Measurements from ENCODE around the gene RCOR1. TPM values are rescaled to one million over a fixed set of nuclear protein-coding genes. Genes with fewer than 3 reads are reported as not detected.

Gene RCOR1
- total RNA-seq, 1 experiment from 2014 or later, result 33.6 TPM

DNA sequence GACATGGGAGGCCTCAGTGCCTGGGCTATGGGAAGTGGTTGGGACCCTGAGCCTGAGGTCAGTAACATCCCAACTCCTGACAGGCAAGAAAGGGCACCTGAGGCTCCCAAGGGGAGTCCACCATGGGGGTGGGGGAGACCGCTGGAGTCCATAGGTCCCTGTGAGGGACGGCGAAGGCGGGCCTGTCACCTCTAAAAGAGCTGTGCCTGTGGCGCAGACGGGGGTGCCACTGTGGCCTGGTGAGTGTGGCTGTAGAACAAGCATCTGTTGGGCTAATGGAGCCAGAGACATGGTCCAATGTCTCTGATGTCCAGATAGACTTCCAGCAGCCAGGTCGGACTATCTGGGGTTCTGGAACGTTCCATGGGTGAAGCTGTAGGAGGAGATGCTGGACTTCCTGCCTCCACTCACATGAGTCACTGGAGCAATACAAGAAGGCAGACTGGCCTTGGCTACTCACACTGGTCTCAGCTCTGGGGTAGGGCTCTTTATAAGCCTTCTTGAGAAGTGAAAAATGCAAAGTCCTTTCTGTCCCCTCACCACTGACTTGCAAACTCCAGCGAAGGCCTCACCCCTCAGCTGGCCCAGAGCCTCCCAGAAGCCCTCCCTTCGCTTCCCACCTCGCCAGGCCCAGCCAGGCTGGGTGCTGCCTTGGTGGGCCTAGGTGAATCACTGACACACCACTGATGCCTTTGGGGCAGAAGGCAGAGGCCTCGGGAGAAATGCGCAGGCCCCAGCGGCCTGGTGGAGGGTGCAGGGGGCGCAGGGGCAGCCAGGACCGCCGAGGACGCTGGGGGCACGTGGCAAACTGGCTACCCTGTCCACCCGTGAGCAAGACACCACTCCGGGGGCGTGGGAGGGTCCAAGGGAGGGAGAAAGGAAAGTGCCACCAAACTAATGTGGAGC, 183.7 kb downstream of the RCOR1 start:
- no TSS peak for BruUV-seq (replicated peaks)
- Mint-ChIP-seq H3K9me3 (ENCODE audit: unreplicated experiment) (no peaks in the 10 kb centered on the region), H3K4me1 (ENCODE audit: low read depth, unreplicated experiment) (peaks cover 14% of the 10 kb centered on the region), H3K4me3 (ENCODE audit: unreplicated experiment) (peak overlapping the region; percentile 62), H3K36me3 (ENCODE audit: insufficient read depth, unreplicated experiment) (peaks cover 23% of the 10 kb centered on the region), H3K27me3 (ENCODE audit: insufficient read depth, unreplicated experiment) (no peaks in the 10 kb centered on the region), H3K27ac (ENCODE audit: unreplicated experiment) (peak overlapping the region; percentile 11)
- no peaks in the 10 kb centered on the region for H3K27me3 ChIP-seq (replicated peaks; ENCODE audit: control insufficient read depth, insufficient read depth, low read length)
- no peaks in the 10 kb centered on the region for H3K9me3 ChIP-seq
- ChIA-PET CTCF (interaction anchor here (0.7 to 0.9 kb wide), 2 partner anchors 16 to 36 kb away, joined by 3 read pairs; no protein-coding TSS in a partner anchor), POLR2A (interaction anchor here (0.6 kb wide), 1 partner anchor 98 kb away, joined by 4 read pairs; no protein-coding TSS in a partner anchor)
- H3K4me3 ChIP-seq (ENCODE audit: low read depth, low read length), result peak overlapping the region; percentile 27; the same call in 1 of the 2 replicates
- TF ChIP-seq, protein P1, sequence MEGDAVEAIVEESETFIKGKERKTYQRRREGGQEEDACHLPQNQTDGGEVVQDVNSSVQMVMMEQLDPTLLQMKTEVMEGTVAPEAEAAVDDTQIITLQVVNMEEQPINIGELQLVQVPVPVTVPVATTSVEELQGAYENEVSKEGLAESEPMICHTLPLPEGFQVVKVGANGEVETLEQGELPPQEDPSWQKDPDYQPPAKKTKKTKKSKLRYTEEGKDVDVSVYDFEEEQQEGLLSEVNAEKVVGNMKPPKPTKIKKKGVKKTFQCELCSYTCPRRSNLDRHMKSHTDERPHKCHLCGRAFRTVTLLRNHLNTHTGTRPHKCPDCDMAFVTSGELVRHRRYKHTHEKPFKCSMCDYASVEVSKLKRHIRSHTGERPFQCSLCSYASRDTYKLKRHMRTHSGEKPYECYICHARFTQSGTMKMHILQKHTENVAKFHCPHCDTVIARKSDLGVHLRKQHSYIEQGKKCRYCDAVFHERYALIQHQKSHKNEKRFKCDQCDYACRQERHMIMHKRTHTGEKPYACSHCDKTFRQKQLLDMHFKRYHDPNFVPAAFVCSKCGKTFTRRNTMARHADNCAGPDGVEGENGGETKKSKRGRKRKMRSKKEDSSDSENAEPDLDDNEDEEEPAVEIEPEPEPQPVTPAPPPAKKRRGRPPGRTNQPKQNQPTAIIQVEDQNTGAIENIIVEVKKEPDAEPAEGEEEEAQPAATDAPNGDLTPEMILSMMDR (IDR thresholded peaks at IDR 0.05; ENCODE audit: insufficient read depth in 1 of 2, low read depth in 1 of 2, low read length in 1 of 2, severe bottlenecking in 1 of 2, unreplicated experiment in 1 of 2), result no peak
- no peaks in the 10 kb centered on the region for H3K36me3 ChIP-seq (ENCODE audit: control insufficient read depth, insufficient read depth, low read length)
- peaks cover 14% of the 10 kb centered on the region for H3K4me1 ChIP-seq
- peak; percentile 12 to 50 for DNase-seq
- intact Hi-C loops (cut with micrococcal nuclease; ENCODE audit: unreplicated experiment), result loop anchor here (2.0 to 10.0 kb wide), 4 partner anchors 79 to 184 kb away; partner anchors contain the start of genes AMN and RCOR1

DNA sequence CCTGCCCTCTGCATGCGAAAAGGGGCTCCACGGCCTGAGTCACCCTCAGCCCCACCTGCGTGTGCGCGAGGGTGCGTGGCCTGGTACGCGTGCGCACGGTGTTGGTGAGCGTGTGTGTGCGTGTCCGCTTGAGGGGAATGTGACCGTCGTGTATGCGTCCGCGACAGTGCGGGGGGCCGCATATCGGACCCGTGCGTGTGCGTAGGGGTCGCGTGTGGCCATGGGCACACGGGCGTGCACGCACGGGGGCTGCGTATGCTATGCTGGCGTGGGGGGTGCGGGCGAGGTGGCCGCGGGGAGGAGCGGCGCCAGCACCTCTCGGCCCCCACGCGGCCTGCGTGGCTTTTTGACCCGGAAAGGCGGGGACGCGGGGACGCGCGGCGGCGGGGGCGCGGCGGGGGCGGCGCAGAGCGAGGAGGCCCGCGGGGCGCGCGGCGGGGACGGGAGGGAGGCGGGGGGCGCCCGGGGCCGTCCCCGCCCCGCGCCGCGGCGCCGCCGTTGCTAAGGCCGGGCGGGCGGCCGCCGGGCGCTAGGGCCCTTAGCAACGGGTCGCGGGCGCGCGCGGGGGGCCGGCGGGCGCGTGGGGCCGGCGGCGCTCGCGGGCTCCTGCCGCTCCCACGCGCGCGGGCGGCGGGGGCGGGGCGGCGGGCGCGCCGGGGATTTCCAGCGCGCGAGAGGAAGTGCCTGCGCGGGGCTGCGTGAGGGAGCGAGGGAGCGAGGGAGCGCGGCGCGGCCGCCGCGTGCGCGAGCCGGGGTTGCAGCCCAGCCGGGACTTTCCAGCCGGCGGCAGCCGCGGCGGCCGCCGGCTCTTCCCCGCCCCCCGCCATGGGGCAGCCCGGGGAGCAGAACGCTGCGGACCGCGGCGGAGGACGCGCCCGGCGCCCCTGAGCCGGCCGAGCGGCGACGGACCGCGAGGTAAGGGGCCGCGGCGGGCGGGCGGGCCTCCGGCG, 184.6 kb downstream of the RCOR1 start, which contains the start of gene TRAF3:
TRAF3 (plus strand) TSS at position 689 of the 950 bp plus-strand sequence. CDS start 92,753 bp downstream, outside the sequence.
- TF ChIP-seq, protein P1 (IDR thresholded peaks at IDR 0.05; ENCODE audit: insufficient read depth in 1 of 2, low read depth in 1 of 2, low read length in 1 of 2, severe bottlenecking in 1 of 2, unreplicated experiment in 1 of 2), result no peak

More for the DNA sequence above, 184.6 kb downstream of the RCOR1 start, which contains the start of gene TRAF3:
- Mint-ChIP-seq H3K27ac (ENCODE audit: unreplicated experiment) (peak within 1 kb of the TSS; percentile 33), H3K4me1 (ENCODE audit: low read depth, unreplicated experiment) (peaks cover 14% of the 10 kb centered on the region), H3K36me3 (ENCODE audit: insufficient read depth, unreplicated experiment) (peaks cover 23% of the 10 kb centered on the region), H3K9me3 (ENCODE audit: unreplicated experiment) (no peaks in the 10 kb centered on the region), H3K4me3 (ENCODE audit: unreplicated experiment) (peak within 1 kb of the TSS; percentile 73), H3K27me3 (ENCODE audit: insufficient read depth, unreplicated experiment) (no peaks in the 10 kb centered on the region)
- Histone ChIP-seq H3K4me3 (ENCODE audit: low read depth, low read length) (peak within 1 kb of the TSS; percentile 54), H3K36me3 (ENCODE audit: control insufficient read depth, insufficient read depth, low read length) (no peaks in the 10 kb centered on the region), H3K4me1 (peaks cover 14% of the 10 kb centered on the region), H3K27me3 (replicated peaks; ENCODE audit: control insufficient read depth, insufficient read depth, low read length) (no peaks in the 10 kb centered on the region), H3K9me3 (no peaks in the 10 kb centered on the region)
- CTCF ChIA-PET, result no interaction called here
- DNase-seq, result peak in 1 of 2 experiments; percentile 57
- BruUV-seq (replicated peaks), result no TSS peak
- intact Hi-C loops (cut with micrococcal nuclease; ENCODE audit: unreplicated experiment), result loop anchor here (5.0 to 10.0 kb wide), 2 partner anchors 98 to 185 kb away; partner anchors contain the start of gene RCOR1
- POLR2A ChIA-PET, result no interaction called here
